ENCODE data around the gene LRRC46. TPM values are rescaled to one million over a fixed set of nuclear protein-coding genes. Genes with fewer than 3 reads are reported as not detected.
A peak's percentile ranks its signal among the peaks of the same experiment; 100 is the strongest.

LRRC46 gene
- total and polyA plus RNA-seq, 2 of the 13 experiments (the other 11 are each of a cell fraction or from before 2014, with no cell fraction given): 0.09 TPM

GRCh38 chr17:47785538-47786123 is 45.8 kb upstream of the LRRC46 start (continued):
- TF ChIP-seq, protein P1, sequence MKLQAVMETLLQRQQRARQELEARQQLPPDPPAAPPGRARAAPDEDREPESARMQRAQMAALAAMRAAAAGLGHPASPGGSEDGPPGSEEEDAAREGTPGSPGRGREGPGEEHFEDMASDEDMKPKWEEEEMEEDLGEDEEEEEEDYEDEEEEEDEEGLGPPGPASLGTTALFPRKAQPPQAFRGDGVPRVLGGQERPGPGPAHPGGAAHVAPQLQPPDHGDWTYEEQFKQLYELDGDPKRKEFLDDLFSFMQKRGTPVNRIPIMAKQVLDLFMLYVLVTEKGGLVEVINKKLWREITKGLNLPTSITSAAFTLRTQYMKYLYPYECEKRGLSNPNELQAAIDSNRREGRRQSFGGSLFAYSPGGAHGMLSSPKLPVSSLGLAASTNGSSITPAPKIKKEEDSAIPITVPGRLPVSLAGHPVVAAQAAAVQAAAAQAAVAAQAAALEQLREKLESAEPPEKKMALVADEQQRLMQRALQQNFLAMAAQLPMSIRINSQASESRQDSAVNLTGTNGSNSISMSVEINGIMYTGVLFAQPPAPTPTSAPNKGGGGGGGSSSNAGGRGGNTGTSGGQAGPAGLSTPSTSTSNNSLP (IDR thresholded peaks at IDR 0.05; ENCODE audit: low read depth, low read length): no peak
- TF ChIP-seq, protein P2, sequence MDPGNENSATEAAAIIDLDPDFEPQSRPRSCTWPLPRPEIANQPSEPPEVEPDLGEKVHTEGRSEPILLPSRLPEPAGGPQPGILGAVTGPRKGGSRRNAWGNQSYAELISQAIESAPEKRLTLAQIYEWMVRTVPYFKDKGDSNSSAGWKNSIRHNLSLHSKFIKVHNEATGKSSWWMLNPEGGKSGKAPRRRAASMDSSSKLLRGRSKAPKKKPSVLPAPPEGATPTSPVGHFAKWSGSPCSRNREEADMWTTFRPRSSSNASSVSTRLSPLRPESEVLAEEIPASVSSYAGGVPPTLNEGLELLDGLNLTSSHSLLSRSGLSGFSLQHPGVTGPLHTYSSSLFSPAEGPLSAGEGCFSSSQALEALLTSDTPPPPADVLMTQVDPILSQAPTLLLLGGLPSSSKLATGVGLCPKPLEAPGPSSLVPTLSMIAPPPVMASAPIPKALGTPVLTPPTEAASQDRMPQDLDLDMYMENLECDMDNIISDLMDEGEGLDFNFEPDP (CRISPR knock-in tag; conservative IDR thresholded peaks at IDR 0.05): 0 out of 2 replicates have a peak, but pooled peaks have one; percentile 65
- no peak for TF ChIP-seq KLF15 (CRISPR knock-in tag; IDR thresholded peaks at IDR 0.05; ENCODE audit: borderline replicate concordance)
- TF ChIP-seq NFATC3 (CRISPR knock-in tag; IDR thresholded peaks at IDR 0.05): no peak
- TF ChIP-seq TCF12 (IDR thresholded peaks at IDR 0.05): no peak
- TF ChIP-seq TCF12 (CRISPR knock-in tag; IDR thresholded peaks at IDR 0.05): no peak
- 0 out of 2 replicates have a peak, but pooled peaks have one; percentile 31 for TF ChIP-seq ZNF501 (CRISPR knock-in tag; IDR thresholded peaks at IDR 0.05)
- TF ChIP-seq PRDM15 (CRISPR knock-in tag; IDR thresholded peaks at IDR 0.05): no peak
- peak; percentile 64; the same call in 1 of the 2 replicates for TF ChIP-seq ZNF431 (CRISPR knock-in tag; IDR thresholded peaks at IDR 0.05; ENCODE audit: borderline replicate concordance, low read depth)
- TF ChIP-seq ZC3H13 (CRISPR knock-in tag; IDR thresholded peaks at IDR 0.05): no peak
- TF ChIP-seq PHF21A (CRISPR knock-in tag; IDR thresholded peaks at IDR 0.05): no peak
- TF ChIP-seq ZNF629 (CRISPR knock-in tag; conservative IDR thresholded peaks at IDR 0.05): no peak
- TF ChIP-seq ZNF33B (CRISPR knock-in tag; IDR thresholded peaks at IDR 0.05): no peak
- TF ChIP-seq, protein P3, sequence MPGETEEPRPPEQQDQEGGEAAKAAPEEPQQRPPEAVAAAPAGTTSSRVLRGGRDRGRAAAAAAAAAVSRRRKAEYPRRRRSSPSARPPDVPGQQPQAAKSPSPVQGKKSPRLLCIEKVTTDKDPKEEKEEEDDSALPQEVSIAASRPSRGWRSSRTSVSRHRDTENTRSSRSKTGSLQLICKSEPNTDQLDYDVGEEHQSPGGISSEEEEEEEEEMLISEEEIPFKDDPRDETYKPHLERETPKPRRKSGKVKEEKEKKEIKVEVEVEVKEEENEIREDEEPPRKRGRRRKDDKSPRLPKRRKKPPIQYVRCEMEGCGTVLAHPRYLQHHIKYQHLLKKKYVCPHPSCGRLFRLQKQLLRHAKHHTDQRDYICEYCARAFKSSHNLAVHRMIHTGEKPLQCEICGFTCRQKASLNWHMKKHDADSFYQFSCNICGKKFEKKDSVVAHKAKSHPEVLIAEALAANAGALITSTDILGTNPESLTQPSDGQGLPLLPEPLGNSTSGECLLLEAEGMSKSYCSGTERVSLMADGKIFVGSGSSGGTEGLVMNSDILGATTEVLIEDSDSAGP (CRISPR knock-in tag; IDR thresholded peaks at IDR 0.05; ENCODE audit: borderline replicate concordance): no peak
- TF ChIP-seq MEIS2 (CRISPR knock-in tag; IDR thresholded peaks at IDR 0.05): no peak
- no peak for TF ChIP-seq NFIC (IDR thresholded peaks at IDR 0.05; ENCODE audit: low read length)
- TF ChIP-seq SSRP1 (CRISPR knock-in tag; IDR thresholded peaks at IDR 0.05): no peak
- TF ChIP-seq POLR2AphosphoS2 (IDR thresholded peaks at IDR 0.05; ENCODE audit: low read depth, low read length): no peak
- no peak for TF ChIP-seq TBL1XR1 (IDR thresholded peaks at IDR 0.05; ENCODE audit: borderline replicate concordance, low read length, partially characterized antibody)
- peak; percentile 62 for TF ChIP-seq RXRB (CRISPR knock-in tag; IDR thresholded peaks at IDR 0.05; ENCODE audit: borderline replicate concordance)
- TF ChIP-seq, protein P4, sequence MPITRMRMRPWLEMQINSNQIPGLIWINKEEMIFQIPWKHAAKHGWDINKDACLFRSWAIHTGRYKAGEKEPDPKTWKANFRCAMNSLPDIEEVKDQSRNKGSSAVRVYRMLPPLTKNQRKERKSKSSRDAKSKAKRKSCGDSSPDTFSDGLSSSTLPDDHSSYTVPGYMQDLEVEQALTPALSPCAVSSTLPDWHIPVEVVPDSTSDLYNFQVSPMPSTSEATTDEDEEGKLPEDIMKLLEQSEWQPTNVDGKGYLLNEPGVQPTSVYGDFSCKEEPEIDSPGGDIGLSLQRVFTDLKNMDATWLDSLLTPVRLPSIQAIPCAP (CRISPR knock-in tag; IDR thresholded peaks at IDR 0.05; ENCODE audit: low read depth): no peak
- no peak for TF ChIP-seq GATA4 (IDR thresholded peaks at IDR 0.05; ENCODE audit: borderline replicate concordance, low read depth)

All from HepG2 (cell line).